Right cardiac atrium (tissue), 5 donors: ENCODE data around the gene NKD2. TPM values are rescaled to one million over a fixed set of nuclear protein-coding genes. Genes with fewer than 3 reads are reported as not detected.

Experiments
- ATAC-seq, 2 donors: fragments of 200-7000 bp; cut with Tn5 transposase; one replicate each; pipeline versions ENCODE4 v1.8.0 to v1.9.1; 2020; ENCODE audit warnings: moderate library complexity in 2 of 2, mild to moderate bottlenecking in 1 of 2
- DNase-seq, 3 donors: peaks; one replicate each; pipeline ENCODE4 v3.0.0-alpha.2; 2020
- H3K27ac ChIP-seq: one replicate; pipeline ENCODE4 v1.5.1; 2013; ENCODE audit warnings: mild to moderate bottlenecking, low read length, control low read depth, moderate library complexity
- H3K27me3 ChIP-seq: one replicate; pipeline ENCODE4 v1.6.1; 2013; ENCODE audit not compliant: control insufficient read depth, insufficient read depth
- H3K4me1 ChIP-seq: one replicate; pipeline ENCODE4 v1.6.1; 2013; ENCODE audit warnings: low read length; ENCODE audit not compliant: control insufficient read depth, insufficient read depth
- H3K4me3 ChIP-seq: one replicate; pipeline ENCODE4 v1.5.1; 2013; ENCODE audit warnings: low read length, control low read depth
- H3K9me3 ChIP-seq: one replicate; pipeline ENCODE4 v1.6.1; 2013; ENCODE audit warnings: low read length; ENCODE audit not compliant: control insufficient read depth
- WGBS: extraction: QIAGEN DNeasy Blood & Tissue Kit; methylation state at CpG from one replicate; pipeline ENCODE4 v1.1.7; 2013; 5-methylcytosine and 5-hydroxymethylcytosine counted together
- intact Hi-C, 4 donors: fragments of 100-400 bp; cut with DNase I; formaldehyde crosslinking; loops; one replicate each; pipeline versions ENCODE4 v1.11.0 to v1.14.0; 2022 to 2023
- polyA plus RNA-seq: library from polyadenylated mRNA; stranded (reverse); fragments of 200-250 nt; gene quantifications from one replicate; pipeline ENCODE4 v1.2.3, GENCODE V29; 2013
- total RNA-seq, 4 donors: library from RNA; stranded (reverse); fragmentation: NEBNext Ultra II Directional; extraction: Animal tissue kit (Norgen Biotek cat#: 25700); gene quantifications; one replicate each; pipeline ENCODE4 v1.2.1, GENCODE V29; 2021
- donor health status: healthy with polysubstance abuse.
- donor health status: DM: no; HTN: yes; CAD: no.
- donor health status: DM: no; HTN: no; CAD: no.
- donor health status: DM: no; HTN: yes; CAD: no; lungs with severe emphysema.
- donor health status: DM: yes; HTN: yes; CAD: no.

The NKD2 gene
- total and polyA plus RNA-seq, 5 donors = 1.9 to 8.6 (median 2.6) TPM

GRCh38 chr5:1007681-1008450 is 736 bp upstream of the NKD2 start:
- Histone ChIP-seq H3K4me1 (peaks cover 3% of the 10 kb centered on the region), H3K27me3 (no peaks in the 10 kb centered on the region), H3K4me3 (no peak overlapping the region), H3K27ac (no peak overlapping the region), H3K9me3 (no peaks in the 10 kb centered on the region)
- intact Hi-C loops = loop anchor here in 3 of 4 donors (5.0 to 10.0 kb wide), 3 partner anchors 127 to 137 kb away; no protein-coding TSS in a partner anchor
- DNase-seq (peak; percentile 33 to 76 (median 61)), ATAC-seq (no peak)
- 66% methylated on average over 23 of the region's 23 CpGs for WGBS

GRCh38 chr5:1009359-1010180 is 968 bp downstream of the NKD2 start:
- no peaks in the 10 kb centered on the region for H3K9me3 ChIP-seq
- no peak overlapping the region for H3K27ac ChIP-seq
- ATAC-seq (no peak), DNase-seq (peak; percentile 26 to 61 (median 60))
- H3K4me1 ChIP-seq = no peaks in the 10 kb centered on the region
- H3K4me3 ChIP-seq = peak overlapping the region; percentile 78
- H3K27me3 ChIP-seq = no peaks in the 10 kb centered on the region
- intact Hi-C loops = loop anchor here in 3 of 4 donors (5.0 to 10.0 kb wide), 3 partner anchors 125 to 135 kb away; no protein-coding TSS in a partner anchor
- WGBS = 7% methylated on average over 70 of the region's 70 CpGs

- no peaks in the 10 kb centered on the region for H3K27me3 ChIP-seq
- no peak overlapping the region for H3K27ac ChIP-seq
- no peaks in the 10 kb centered on the region for H3K4me1 ChIP-seq
- no peaks in the 10 kb centered on the region for H3K9me3 ChIP-seq
- 34% methylated on average over 4 of the region's 4 CpGs for WGBS
- peak in 1 of 3 donors; percentile 7 for DNase-seq
- no peak for ATAC-seq
- intact Hi-C loops = no loop called here
- H3K4me3 ChIP-seq = no peak overlapping the region
These were observed 1.5 kb downstream of the NKD2 start for GRCh38 chr5:1010181-1010510.

- H3K27me3 ChIP-seq = no peaks in the 10 kb centered on the region
- 76% methylated on average over 13 of the region's 13 CpGs for WGBS
- no peaks in the 10 kb centered on the region for H3K4me1 ChIP-seq
- H3K27ac ChIP-seq = no peak overlapping the region
- ATAC-seq (no peak), DNase-seq (peak; percentile 11 to 43 (median 42))
- no peak overlapping the region for H3K4me3 ChIP-seq
- intact Hi-C loops = no loop called here
- no peaks in the 10 kb centered on the region for H3K9me3 ChIP-seq
These were observed 2.0 kb downstream of the NKD2 start for GRCh38 chr5:1010641-1011046.

- Histone ChIP-seq H3K27me3 (no peaks in the 10 kb centered on the region), H3K9me3 (no peaks in the 10 kb centered on the region), H3K4me3 (no peak overlapping the region), H3K4me1 (no peaks in the 10 kb centered on the region), H3K27ac (no peak overlapping the region)
- 75% methylated on average over 11 of the region's 11 CpGs for WGBS
- ATAC-seq (no peak), DNase-seq (peak; percentile 13 to 63 (median 49))
- intact Hi-C loops = no loop called here
These were observed 2.6 kb downstream of the NKD2 start for GRCh38 chr5:1011226-1011631.

- Histone ChIP-seq H3K27ac (no peak overlapping the region), H3K27me3 (no peaks in the 10 kb centered on the region), H3K4me1 (no peaks in the 10 kb centered on the region), H3K4me3 (no peak overlapping the region), H3K9me3 (no peaks in the 10 kb centered on the region)
- ATAC-seq (no peak), DNase-seq (peak; percentile 8 to 41 (median 33))
- intact Hi-C loops = no loop called here
- 93% methylated on average over 19 of the region's 19 CpGs for WGBS
These were observed 3.2 kb downstream of the NKD2 start for GRCh38 chr5:1011741-1012312.

- no peak for ATAC-seq
- Histone ChIP-seq H3K27ac (no peak overlapping the region), H3K27me3 (no peaks in the 10 kb centered on the region), H3K9me3 (no peaks in the 10 kb centered on the region), H3K4me1 (no peaks in the 10 kb centered on the region), H3K4me3 (no peak overlapping the region)
- peak; percentile 14 to 55 (median 41) for DNase-seq
- intact Hi-C loops = no loop called here
- 92% methylated on average over 12 of the region's 12 CpGs for WGBS
These were observed 3.8 kb downstream of the NKD2 start for GRCh38 chr5:1012313-1012841.

- Histone ChIP-seq H3K27ac (no peak overlapping the region), H3K4me1 (no peaks in the 10 kb centered on the region), H3K9me3 (no peaks in the 10 kb centered on the region), H3K27me3 (no peaks in the 10 kb centered on the region), H3K4me3 (no peak overlapping the region)
- DNase-seq (peak in 2 of 3 donors; percentile 2 to 14), ATAC-seq (no peak)
- 96% methylated on average over 7 of the region's 7 CpGs for WGBS
- intact Hi-C loops = no loop called here
These were observed 4.3 kb downstream of the NKD2 start for GRCh38 chr5:1012900-1013237.

GRCh38 chr5:1013238-1013947 is 4.8 kb downstream of the NKD2 start:
- Histone ChIP-seq H3K27ac (no peak overlapping the region), H3K27me3 (no peaks in the 10 kb centered on the region), H3K4me3 (no peak overlapping the region), H3K4me1 (no peaks in the 10 kb centered on the region), H3K9me3 (no peaks in the 10 kb centered on the region)
- DNase-seq (peak; percentile 7 to 47 (median 34)), ATAC-seq (no peak)
- WGBS = 91% methylated on average over 19 of the region's 19 CpGs
- intact Hi-C loops = no loop called here

GRCh38 chr5:1013948-1014301 is 5.3 kb downstream of the NKD2 start:
- H3K9me3 ChIP-seq = no peaks in the 10 kb centered on the region
- WGBS = 77% methylated on average over 3 of the region's 3 CpGs

More at GRCh38 chr5:1013948-1014301, 5.3 kb downstream of the NKD2 start:
- Histone ChIP-seq H3K27ac (no peak overlapping the region), H3K4me3 (no peak overlapping the region), H3K27me3 (no peaks in the 10 kb centered on the region), H3K4me1 (no peaks in the 10 kb centered on the region)
- intact Hi-C loops = no loop called here
- ATAC-seq (no peak), DNase-seq (no peak)
